Hematopoietic multipotent progenitor cell treated with erythropoietin and hydrocortisone succinate and interleukin-3 and kit ligand, for 6 days (in vitro differentiated cells): Measurements from ENCODE around the gene XRCC3.
"Not testable (repeated sequence)": the region's sequence is repeated elsewhere in the genome, so short reads cannot be mapped to it uniquely, and the experiment has no call there.

Source experiments
- DNase-seq: peaks from one replicate; pipeline ENCODE4 v3.0.0-alpha.2; 2015

The XRCC3 gene

GRCh38 chr14:103692159-103692558 lies 23.1 kb downstream of the XRCC3 start:
- no peak for DNase-seq

GRCh38 chr14:103691655-103692054 lies 23.6 kb downstream of the XRCC3 start:
- DNase-seq, result not testable (repeated sequence)

DNA sequence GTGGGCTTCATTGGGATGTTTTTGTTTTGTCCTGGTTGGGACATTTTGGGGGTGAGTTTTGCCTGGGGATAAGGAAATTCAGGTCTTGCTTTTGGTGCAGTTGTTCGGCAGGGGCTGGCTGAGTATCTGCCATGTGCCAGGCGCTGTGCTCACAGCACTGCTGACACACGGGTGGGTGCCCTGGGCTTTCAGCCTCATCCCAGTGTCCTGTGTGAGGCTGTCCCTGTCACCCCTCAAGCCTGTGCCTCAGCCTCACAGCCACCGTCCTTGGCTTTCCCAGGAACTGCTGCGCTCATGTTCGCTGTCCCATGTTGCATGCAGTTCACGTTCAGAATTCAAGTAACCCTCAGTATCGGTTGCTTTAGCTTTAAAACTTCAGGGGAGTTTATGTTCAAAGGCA lies 24.9 kb downstream of the XRCC3 start:
- no peak for DNase-seq

DNA sequence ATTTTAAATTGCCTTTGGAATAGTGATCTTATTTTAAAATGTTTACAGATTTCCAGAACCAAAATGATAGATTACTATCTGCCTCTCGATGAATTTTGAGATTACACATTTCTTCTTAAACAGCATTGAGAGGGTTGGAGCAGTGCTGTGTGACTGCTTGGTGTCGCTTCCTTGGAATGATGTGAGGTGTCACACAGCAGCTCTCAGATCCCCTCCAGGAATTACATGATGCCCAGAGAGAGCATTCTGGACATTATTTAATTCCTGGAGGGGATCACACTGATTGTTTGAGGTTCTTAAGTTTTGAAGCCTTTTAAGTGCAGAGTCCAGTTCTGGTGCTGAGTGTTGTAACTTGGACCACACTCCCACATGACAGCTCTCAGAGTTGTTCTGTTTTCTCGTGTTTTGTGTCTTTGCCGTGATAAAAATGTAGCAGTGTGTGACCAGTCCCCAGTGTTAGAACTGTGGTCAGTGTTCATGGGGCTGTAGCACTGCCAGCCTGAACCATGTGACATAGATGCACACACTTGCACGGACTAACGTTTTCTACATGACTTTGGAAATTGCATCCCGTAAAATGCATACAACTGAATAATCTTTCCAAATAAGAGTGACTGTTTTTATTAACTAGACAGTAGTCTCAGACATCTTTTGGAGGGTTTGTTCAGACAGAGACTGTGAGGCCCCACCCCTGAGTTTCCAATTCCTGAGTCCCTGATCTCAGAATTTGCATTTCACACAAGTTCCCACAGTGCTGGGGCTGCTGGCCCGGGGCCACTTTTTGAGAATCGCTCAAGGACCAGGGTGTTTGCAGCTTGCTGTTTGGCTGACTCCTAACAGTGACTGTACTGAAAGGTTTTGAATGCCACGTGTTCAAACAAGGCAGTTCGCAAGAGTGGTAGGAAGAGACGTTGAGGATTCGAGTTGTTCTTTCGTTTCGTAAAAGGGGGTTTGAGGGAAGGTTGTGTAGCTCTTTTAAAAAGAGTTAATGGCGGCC lies 26.0 kb downstream of the XRCC3 start:
- DNase-seq, result no peak

- DNase-seq, result no peak
Measured at GRCh38 chr14:103688441-103688840, 26.8 kb downstream of the XRCC3 start.

GRCh38 chr14:103687712-103688111 lies 27.5 kb downstream of the XRCC3 start:
- DNase-seq, result no peak

GRCh38 chr14:103686831-103687485 lies 28.3 kb downstream of the XRCC3 start:
- no peak for DNase-seq

- no peak for DNase-seq
Measured at GRCh38 chr14:103685276-103686211, 29.7 kb downstream of the XRCC3 start.

DNA sequence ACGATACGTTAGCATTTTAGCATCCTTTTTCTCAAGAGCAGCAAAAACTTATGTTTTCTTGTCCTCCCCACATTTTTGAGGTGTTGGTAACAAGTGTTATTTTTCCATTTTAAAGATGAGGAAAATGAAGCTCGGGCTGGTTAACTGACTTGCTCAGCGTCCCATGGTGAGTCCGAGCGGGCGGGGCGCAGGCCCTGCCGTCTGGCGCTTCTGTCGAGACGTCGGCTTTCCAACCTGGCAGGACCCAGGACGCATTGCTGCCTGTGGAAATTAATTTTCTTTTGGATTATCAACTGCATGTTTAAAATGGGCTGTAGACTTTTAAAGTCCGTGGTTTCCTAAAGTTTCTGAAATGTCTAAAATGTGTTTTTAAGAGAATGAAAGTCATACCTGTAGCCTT lies 30.4 kb downstream of the XRCC3 start:
- DNase-seq, result no peak

DNA sequence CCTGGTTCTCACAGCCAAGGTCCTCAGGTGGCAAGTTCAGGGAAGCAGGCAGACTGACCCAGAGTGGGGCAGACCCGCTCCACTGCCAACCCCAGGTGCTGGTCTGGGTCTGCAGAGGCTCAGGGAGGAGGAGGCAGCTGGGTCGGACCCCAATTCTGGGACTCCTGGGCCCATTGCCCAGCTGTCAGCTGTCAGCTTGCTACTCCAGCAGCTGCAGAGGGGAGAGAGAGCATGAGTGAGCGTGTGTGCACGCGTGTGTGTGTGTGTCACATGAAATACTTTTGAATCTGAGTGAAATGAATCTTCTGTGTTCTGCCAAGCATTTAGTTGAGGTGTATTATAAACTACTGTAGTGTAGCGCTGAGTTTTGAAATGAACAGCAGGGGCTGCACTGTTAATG lies 30.8 kb downstream of the XRCC3 start:
- no peak for DNase-seq

- DNase-seq, result no peak
Measured at GRCh38 chr14:103683139-103683538, 32.1 kb downstream of the XRCC3 start.

DNA sequence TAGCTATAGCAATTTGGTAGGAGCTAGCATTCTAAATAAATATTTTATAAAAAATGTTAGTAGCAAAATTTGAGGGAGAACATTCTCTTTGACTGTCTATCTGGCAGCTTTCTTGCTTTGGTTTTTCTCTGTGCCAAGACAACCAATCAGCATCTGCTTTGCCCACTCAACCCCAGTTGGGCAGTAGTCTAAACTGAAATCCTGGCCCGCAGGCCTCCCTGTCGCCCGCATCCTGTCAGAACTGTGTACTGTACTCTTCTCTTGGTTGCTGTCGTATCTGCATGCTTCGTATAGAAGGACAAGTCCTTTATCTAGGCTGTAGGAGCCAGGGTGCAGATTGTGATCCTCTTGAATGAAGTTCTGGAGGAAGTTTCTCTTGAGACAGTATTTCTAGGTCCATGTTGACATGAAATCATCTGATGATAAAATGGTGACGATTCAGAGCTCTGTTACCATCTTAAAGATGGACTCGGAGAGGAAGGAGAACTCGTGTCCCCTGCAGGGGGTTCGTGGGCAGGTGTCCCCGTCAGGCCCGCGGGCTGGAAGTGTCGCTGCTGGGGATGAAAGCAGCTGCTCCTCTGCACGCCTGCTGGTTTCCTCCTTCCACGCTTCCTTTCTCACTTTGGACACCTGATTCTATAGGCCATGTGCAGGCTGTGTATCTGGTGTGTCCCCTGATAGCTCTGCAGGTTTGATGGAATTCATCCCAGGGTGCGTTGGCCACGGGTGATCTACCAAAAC lies 34.6 kb downstream of the XRCC3 start:
- no peak for DNase-seq

DNA sequence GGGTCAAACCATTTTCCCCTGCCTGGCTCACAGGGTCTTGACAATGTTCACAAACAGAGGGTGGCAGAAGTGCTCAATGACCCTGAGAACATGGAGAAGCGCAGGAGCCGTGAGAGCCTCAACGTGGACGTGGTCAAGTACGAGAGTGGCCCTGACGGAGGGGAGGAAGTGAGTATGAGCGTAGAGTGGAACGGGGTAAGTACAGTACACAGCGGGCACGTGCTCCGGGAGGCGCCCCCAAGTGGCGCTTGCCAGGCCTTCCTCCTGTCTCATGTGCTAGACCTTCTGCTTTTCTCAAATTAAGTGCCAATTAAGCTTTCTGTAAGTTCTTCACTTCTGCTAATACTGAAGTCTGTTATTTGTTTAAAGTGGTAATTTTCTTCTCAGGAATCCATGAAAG lies 35.9 kb downstream of the XRCC3 start:
- DNase-seq, result peak; percentile 83

DNA sequence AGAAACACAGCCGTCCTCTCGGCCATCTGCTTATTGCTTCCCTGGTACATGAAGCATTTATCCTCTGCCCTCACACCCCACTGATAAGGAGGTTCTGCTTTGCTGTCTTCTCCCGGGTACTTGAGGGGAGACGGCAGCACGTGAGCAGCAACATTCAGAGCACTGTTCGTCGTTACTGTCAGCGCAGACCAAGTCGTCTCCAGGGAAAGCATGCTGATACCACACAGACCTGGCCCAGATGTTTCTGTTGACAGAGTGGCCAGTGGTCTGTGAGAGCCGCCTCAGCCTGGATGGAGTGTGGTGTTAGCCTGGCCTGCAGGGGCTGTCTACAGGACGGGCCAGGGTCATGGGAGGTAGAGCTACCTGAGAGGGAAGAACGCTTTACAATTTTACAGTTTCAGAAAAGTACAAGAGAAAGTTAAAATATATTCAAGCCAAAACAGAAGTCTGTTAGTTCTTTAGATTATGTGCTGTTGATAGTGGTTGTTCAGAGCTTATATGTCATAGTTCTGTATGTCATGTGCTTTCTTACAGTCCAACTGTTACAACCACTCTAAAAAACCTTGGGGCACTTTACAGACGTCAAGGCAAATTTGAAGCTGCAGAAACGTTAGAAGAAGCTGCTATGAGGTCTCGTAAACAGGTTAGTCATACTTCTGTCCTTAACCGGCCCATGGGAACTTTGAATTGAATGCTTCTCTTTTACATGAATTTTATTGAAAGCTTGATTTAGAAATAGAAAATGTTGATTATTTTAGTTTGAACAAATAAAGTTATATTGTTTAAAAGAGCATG lies 38.2 kb downstream of the XRCC3 start:
- no peak for DNase-seq

DNA sequence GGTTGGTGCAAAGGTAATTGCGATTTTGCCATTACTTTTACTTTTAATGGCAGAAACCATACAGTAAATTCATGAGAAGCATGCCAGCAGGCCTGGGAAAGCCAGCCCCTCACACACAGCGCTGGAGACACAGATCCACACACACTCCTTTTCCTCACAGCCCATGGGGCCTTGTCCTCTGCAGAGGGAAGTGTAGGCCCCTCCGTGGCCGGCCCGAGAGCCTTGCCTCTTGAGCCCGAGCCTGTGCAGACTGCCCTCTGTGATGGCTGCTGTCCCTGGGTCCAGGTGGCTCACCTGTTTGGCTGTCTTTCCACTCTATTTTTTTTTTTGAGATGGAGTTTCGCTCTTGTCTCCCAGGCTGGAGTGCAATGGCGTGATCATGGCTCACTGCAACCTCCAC lies 39.3 kb downstream of the XRCC3 start:
- DNase-seq, result no peak

DNA sequence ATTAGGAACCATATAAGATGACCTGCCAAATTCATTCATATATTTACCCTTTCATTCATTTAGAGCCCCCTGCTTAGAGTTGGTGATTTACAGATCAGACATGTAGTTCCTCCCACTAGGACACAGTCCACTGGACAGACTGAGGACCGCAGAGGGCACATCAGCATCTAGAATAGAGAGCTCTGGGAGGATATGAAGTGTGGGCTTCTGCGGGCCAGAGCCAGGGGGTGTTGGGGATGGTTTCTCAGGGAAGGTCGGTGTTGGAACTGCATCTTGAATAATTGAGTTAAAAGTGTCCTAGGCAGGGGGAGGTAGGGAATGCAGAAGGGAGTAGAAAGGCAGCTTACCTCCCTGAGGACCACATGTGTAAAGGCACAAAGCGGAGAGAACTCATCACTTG lies 43.3 kb downstream of the XRCC3 start:
- no peak for DNase-seq

- DNase-seq, result no peak
Measured at GRCh38 chr14:103669370-103669769, 45.9 kb downstream of the XRCC3 start.

- no peak for DNase-seq
Measured at GRCh38 chr14:103668117-103668516, 47.1 kb downstream of the XRCC3 start.

GRCh38 chr14:103667671-103668070 lies 47.6 kb downstream of the XRCC3 start:
- DNase-seq, result no peak

DNA sequence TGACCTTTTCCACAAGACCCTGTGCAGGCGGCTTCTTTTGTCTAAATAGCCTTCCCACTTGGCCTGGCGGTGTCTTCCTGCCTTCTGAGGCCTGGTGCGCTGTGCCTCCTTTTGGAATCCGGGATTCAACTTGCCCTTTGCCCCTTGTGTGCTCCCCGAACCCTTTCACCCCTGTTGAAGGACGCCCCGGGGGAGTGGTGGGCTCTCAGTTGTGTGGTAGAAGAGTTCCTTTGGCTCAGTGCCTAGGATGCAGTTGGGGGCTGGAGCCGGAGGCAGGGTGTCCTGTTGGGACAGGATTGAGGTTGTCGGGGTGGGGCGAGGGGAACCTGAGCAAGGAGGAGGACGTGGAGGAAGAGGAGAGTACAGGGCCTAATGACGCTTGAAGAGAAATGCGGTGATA lies 51.7 kb downstream of the XRCC3 start:
- DNase-seq, result no peak

GRCh38 chr14:103662591-103662990 lies 52.7 kb downstream of the XRCC3 start:
- no peak for DNase-seq

DNA sequence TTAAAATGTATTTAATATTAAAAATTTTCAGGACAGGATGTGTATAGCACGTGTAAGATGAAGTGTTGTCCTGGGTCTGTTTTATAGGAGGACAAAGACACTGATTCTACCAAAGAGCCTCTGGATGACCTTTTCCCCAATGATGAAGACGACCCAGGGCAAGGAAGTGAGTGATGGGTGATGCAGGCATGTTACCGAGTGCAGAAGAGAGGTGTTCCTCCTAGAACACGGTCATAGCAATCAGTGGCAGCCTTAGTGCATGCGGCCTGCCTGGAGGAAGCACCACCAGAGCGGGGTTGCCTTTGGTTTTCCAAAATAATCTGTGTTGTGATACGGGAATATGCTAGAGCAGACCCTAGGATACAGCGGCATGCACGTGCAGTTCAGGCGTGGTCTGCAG lies 53.2 kb downstream of the XRCC3 start:
- no peak for DNase-seq
